Measurements from ENCODE around the gene HES1. TPM values are rescaled to one million over a fixed set of nuclear protein-coding genes. Genes with fewer than 3 reads are reported as not detected.
A peak's percentile ranks its signal among the peaks of the same experiment; 100 is the strongest.

The HES1 gene, protein sequence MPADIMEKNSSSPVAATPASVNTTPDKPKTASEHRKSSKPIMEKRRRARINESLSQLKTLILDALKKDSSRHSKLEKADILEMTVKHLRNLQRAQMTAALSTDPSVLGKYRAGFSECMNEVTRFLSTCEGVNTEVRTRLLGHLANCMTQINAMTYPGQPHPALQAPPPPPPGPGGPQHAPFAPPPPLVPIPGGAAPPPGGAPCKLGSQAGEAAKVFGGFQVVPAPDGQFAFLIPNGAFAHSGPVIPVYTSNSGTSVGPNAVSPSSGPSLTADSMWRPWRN
- total RNA-seq (10 to 100 TPM; 18.1 to 21.8 TPM), polyA plus RNA-seq (ENCODE audit: insufficient read length in 6 of 6) (100 to 1,000 TPM in 3 of 6 donors, 10 to 100 TPM in 3; 96.0 to 133 (median 105) TPM)
- long read RNA-seq, donor 1, transcript HES1-202 (2 exons, 1,009 nt) = minor isoform, 8 of 193 reads
- long read RNA-seq, donor 1, transcript HES1-201 (4 exons, 1,578 nt) = major isoform, 97 of 193 reads
- long read RNA-seq, donor 1, partial matches to known transcripts = 88 of 193 reads
- long read RNA-seq, donor 1, other reads (novel, unspliced or antisense) = 0 of 193 reads
- long read RNA-seq, donor 2, transcript HES1-202 (2 exons, 1,009 nt) = minor isoform, 9 of 196 reads
- long read RNA-seq, donor 2, transcript HES1-201 (4 exons, 1,578 nt) = major isoform, 81 of 196 reads
- long read RNA-seq, donor 2, partial matches to known transcripts = 106 of 196 reads
- long read RNA-seq, donor 2, other reads (novel, unspliced or antisense) = 0 of 196 reads
- long read RNA-seq, donor 3, transcript HES1-201 (4 exons, 1,578 nt) = major isoform, 68 of 114 reads
- long read RNA-seq, donor 3, transcript HES1-202 (2 exons, 1,009 nt) = minor isoform, 11 of 114 reads
- long read RNA-seq, donor 3, partial matches to known transcripts = 35 of 114 reads
- long read RNA-seq, donor 3, other reads (novel, unspliced or antisense) = 0 of 114 reads
- long read RNA-seq, donor 4, partial matches to known transcripts = 2 of 3 reads
- long read RNA-seq, donor 4, other reads (novel, unspliced or antisense) = 0 of 3 reads
- long read RNA-seq, donor 5, transcript HES1-202 (2 exons, 1,009 nt) = minor isoform, 13 of 142 reads
- long read RNA-seq, donor 5, transcript HES1-201 (4 exons, 1,578 nt) = major isoform, 67 of 142 reads
- long read RNA-seq, donor 5, partial matches to known transcripts = 62 of 142 reads
- long read RNA-seq, donor 5, other reads (novel, unspliced or antisense) = 0 of 142 reads
- long read RNA-seq, donor 6, transcript HES1-202 (2 exons, 1,009 nt) = minor isoform, 6 of 131 reads
- long read RNA-seq, donor 6, transcript HES1-201 (4 exons, 1,578 nt) = major isoform, 62 of 131 reads
- long read RNA-seq, donor 6, partial matches to known transcripts = 63 of 131 reads
- long read RNA-seq, donor 6, other reads (novel, unspliced or antisense) = 0 of 131 reads
- long read RNA-seq, donor 7, transcript HES1-201 (4 exons, 1,578 nt) = major isoform, 52 of 67 reads
- long read RNA-seq, donor 7, partial matches to known transcripts = 11 of 67 reads
- long read RNA-seq, donor 7, other reads (novel, unspliced or antisense) = 0 of 67 reads
- long read RNA-seq, donor 8, transcript HES1-201 (4 exons, 1,578 nt) = major isoform, 64 of 93 reads
- long read RNA-seq, donor 8, partial matches to known transcripts = 25 of 93 reads
- long read RNA-seq, donor 8, other reads (novel, unspliced or antisense) = 0 of 93 reads
- long read RNA-seq, donor 9 = 0 reads
- long read RNA-seq, donor 10, partial matches to known transcripts = 0 of 3 reads
- long read RNA-seq, donor 10, other reads (novel, unspliced or antisense) = 0 of 3 reads
- long read RNA-seq, donor 11, transcript HES1-201 (4 exons, 1,578 nt) = major isoform, 19 of 29 reads
- long read RNA-seq, donor 11, partial matches to known transcripts = 6 of 29 reads
- long read RNA-seq, donor 11, other reads (novel, unspliced or antisense) = 0 of 29 reads
- long read RNA-seq, donor 12, transcript HES1-202 (2 exons, 1,009 nt) = minor isoform, 7 of 91 reads
- long read RNA-seq, donor 12, transcript HES1-201 (4 exons, 1,578 nt) = major isoform, 63 of 91 reads
- long read RNA-seq, donor 12, partial matches to known transcripts = 21 of 91 reads
- long read RNA-seq, donor 12, other reads (novel, unspliced or antisense) = 0 of 91 reads

DNA sequence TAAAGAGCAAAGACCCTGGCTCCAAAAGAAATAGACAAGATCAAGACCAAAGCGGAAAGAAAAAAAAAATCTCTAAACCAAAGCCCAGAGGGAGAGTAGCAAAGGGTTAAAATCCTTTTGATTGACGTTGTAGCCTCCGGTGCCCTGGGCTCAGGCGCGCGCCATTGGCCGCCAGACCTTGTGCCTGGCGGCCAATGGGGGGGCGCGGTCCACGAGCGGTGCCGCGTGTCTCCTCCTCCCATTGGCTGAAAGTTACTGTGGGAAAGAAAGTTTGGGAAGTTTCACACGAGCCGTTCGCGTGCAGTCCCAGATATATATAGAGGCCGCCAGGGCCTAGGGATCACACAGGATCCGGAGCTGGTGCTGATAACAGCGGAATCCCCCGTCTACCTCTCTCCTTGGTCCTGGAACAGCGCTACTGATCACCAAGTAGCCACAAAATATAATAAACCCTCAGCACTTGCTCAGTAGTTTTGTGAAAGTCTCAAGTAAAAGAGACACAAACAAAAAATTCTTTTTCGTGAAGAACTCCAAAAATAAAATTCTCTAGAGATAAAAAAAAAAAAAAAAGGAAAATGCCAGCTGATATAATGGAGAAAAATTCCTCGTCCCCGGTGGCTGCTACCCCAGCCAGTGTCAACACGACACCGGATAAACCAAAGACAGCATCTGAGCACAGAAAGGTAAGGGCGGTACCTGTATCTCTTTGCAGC is at the start of gene HES1:
HES1 (plus strand) TSS at position 343 of the 713 bp plus-strand sequence; CDS start at position 576, 233 bp downstream.
- Histone ChIP-seq H3K27me3 (peaks cover 0 to 97% of the 10 kb centered on the region in 2 donors), H3K4me1 (peaks cover 39 to 71% of the 10 kb centered on the region in 2 donors)

DNA sequence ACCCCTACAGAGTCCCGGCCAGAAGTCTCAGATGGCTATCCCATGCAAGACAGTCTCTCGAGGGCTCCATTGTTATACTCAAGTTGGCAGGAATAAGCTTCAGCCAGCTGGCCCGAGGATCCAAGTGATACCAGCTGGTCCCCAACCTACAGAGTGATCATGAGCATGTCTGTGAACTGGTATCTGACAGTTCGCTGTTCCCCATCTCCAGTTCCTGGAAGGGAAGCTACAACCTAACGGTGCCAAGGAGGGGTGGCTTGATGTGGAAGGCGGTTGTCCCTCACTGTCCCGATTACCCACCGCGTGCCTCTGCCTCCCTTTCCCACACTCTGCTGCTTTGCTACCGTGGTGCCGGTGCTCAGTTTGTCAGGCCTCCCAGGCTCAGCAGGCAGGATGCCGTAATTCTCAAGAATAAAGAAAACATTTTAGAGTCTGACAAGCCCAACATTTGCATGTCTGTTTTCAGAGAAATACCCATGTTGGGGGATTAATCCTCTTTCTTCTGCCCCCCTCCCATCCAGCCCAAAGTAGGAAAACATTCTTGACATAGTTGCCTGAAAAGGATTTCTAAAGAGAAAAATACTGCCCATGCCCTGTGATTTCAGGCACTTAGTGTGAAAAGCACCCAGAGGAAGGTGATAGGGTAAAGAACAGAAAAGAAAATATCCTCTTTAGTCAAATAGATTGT is 49.4 kb upstream of the HES1 start:
- H3K9me3 ChIP-seq = no peaks in the 10 kb centered on the region
- H3K4me1 ChIP-seq = peaks cover 12 to 40% of the 10 kb centered on the region in 2 donors
- H3K36me3 ChIP-seq = no peaks in the 10 kb centered on the region
- intact Hi-C loops (cut with DNase I) = loop anchor here in 1 of 2 donors (10.0 kb wide), 1 partner anchor 48 kb away; the partner anchor contains the start of gene HES1
- H3K27ac ChIP-seq = no peak overlapping the region
- DNase-seq (no peak), ATAC-seq (no peak)
- H3K4me3 ChIP-seq = no peak overlapping the region
- H3K27me3 ChIP-seq = no peaks in the 10 kb centered on the region
- TF ChIP-seq, protein P1, sequence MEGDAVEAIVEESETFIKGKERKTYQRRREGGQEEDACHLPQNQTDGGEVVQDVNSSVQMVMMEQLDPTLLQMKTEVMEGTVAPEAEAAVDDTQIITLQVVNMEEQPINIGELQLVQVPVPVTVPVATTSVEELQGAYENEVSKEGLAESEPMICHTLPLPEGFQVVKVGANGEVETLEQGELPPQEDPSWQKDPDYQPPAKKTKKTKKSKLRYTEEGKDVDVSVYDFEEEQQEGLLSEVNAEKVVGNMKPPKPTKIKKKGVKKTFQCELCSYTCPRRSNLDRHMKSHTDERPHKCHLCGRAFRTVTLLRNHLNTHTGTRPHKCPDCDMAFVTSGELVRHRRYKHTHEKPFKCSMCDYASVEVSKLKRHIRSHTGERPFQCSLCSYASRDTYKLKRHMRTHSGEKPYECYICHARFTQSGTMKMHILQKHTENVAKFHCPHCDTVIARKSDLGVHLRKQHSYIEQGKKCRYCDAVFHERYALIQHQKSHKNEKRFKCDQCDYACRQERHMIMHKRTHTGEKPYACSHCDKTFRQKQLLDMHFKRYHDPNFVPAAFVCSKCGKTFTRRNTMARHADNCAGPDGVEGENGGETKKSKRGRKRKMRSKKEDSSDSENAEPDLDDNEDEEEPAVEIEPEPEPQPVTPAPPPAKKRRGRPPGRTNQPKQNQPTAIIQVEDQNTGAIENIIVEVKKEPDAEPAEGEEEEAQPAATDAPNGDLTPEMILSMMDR (IDR thresholded peaks at IDR 0.05) = no peak

More for the DNA sequence above, at the start of gene HES1:
- TF ChIP-seq, protein P1 (IDR thresholded peaks at IDR 0.05) = no peak
- intact Hi-C loops (cut with DNase I) = loop anchor here in 1 of 2 donors (5.0 to 10.0 kb wide), 5 partner anchors 51 to 354 kb away; no protein-coding TSS in a partner anchor
- ATAC-seq = peak; percentile 62
- peak within 1 kb of the TSS; percentile 90 to 93 for H3K27ac ChIP-seq
- H3K4me3 ChIP-seq = peak within 1 kb of the TSS; percentile 44 to 65
- no peaks in the 10 kb centered on the region for H3K9me3 ChIP-seq
- H3K36me3 ChIP-seq = no peaks in the 10 kb centered on the region
- DNase-seq = peak; percentile 91 to 99 (median 94)

DNA sequence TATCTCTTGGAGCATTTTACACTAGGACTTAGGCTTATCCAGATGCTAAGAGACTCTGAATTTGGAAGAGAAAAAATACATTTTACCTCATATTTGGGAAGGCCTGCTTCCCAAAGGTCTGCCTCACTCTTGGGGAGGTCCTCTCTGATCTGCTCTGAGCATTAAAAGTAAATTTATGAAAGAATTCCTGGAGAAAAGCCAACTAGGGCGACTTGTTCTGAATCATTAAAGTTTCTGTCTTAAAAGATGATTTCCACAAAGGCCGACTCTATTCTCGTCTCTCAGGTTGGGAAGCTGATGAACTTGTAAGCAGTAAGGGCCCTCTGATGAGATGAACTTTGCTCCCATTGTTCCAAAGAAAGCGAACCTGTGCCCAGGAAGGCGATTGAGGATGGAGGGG is 48.7 kb upstream of the HES1 start:
- Histone ChIP-seq H3K27me3 (no peaks in the 10 kb centered on the region), H3K27ac (no peak overlapping the region), H3K9me3 (no peaks in the 10 kb centered on the region), H3K4me1 (peaks cover 12 to 40% of the 10 kb centered on the region in 2 donors), H3K4me3 (no peak overlapping the region), H3K36me3 (no peaks in the 10 kb centered on the region)
- TF ChIP-seq, protein P1 (IDR thresholded peaks at IDR 0.05) = no peak
- ATAC-seq (no peak), DNase-seq (no peak)
- intact Hi-C loops (cut with DNase I) = loop anchor here in 1 of 2 donors (10.0 kb wide), 1 partner anchor 48 kb away; the partner anchor contains the start of gene HES1

Measured in left lung (tissue), 14 donors.